Diencephalon (tissue), 1 donor: ENCODE data around the gene BTK. TPM values are rescaled to one million over a fixed set of nuclear protein-coding genes. Genes with fewer than 3 reads are reported as not detected.

Experiments used
- small RNA-seq: library from RNA; depleted of rRNA; stranded (forward); fragments of <200 nt; gene quantifications from one replicate; pipeline ENCODE3, GENCODE V24; 2014
- total RNA-seq: library from RNA; depleted of rRNA; stranded (reverse); fragments of >200 nt; gene quantifications from one replicate; pipeline ENCODE4 v1.2.3, GENCODE V29; 2014

The BTK gene
- total RNA-seq, result 2.1 TPM

GRCh38 chrX:101385795-101386541 lies at the start of gene BTK:
Gene BTK (minus strand): TSS chrX:101386191. CDS start chrX:101375284, 10,907 bp downstream.

GRCh38 chrX:101407748-101408531 lies 21.9 kb upstream of the BTK start, which contains the start of the genes GLA and HNRNPH2:
Gene GLA (minus strand): TSS chrX:101407925. CDS start chrX:101407903, 22 bp downstream.
Gene HNRNPH2 (plus strand): TSS chrX:101408222. CDS start chrX:101411989, 3,767 bp downstream.

GRCh38 chrX:101390664-101391525 lies 4.9 kb upstream of the BTK start, which contains the start of gene RPL36A:
Gene RPL36A (plus strand): TSS chrX:101391011. CDS start chrX:101391044, 33 bp downstream.

GRCh38 chrX:101348452-101349192 lies 37.4 kb downstream of the BTK start, which contains the start of gene TIMM8A:
Gene TIMM8A (minus strand): TSS chrX:101348742. CDS start chrX:101348664, 78 bp downstream.

Small RNA genes within 50 kb of the gene (small RNA-seq; reads per million reads assigned to genes)
- not detected for gene RNU6-934P

Other genes starting within 250 kb of the BTK start
- 11.3 TPM for gene DRP2, start 166.4 kb downstream of the BTK start, total RNA-seq
- gene TAF7L, start 94.9 kb downstream of the BTK start, total RNA-seq, result 0.46 TPM
- 9.7 TPM for gene TIMM8A, start 37.4 kb downstream of the BTK start, total RNA-seq
- 122 TPM for gene RPL36A, start 4.8 kb upstream of the BTK start, total RNA-seq
- 12.2 TPM for gene GLA, start 21.7 kb upstream of the BTK start, total RNA-seq
- gene HNRNPH2, start 22.0 kb upstream of the BTK start, total RNA-seq, result 90.9 TPM
- gene ARMCX4, start 99.3 kb upstream of the BTK start, total RNA-seq, result 16.6 TPM
- 80.5 TPM for gene ARMCX1, start 164.4 kb upstream of the BTK start, total RNA-seq
- 22.4 TPM for gene ARMCX6, start 231.8 kb upstream of the BTK start, total RNA-seq
- gene ARMCX3, start 237.0 kb upstream of the BTK start, total RNA-seq, result 95.3 TPM